Keratinocyte (primary cell): ENCODE data around the gene DIAPH2.

Source experiments
- EZH2 ChIP-seq: IDR thresholded peaks from one replicate; pipeline ENCODE4 v1.6.1; 2012; ENCODE audit warnings: inconsistent platforms, mild to moderate bottlenecking, low read length, moderate library complexity
- TF ChIP-seq, protein P1 (sequence below), 3 experiments: IDR thresholded peaks in 1 of 3; conservative IDR thresholded peaks in 1 of 3; optimal IDR thresholded peaks in 1 of 3; 2 replicates in 2 of 3; 3 replicates in 1 of 3; pipeline versions ENCODE3 to v1.5.1; 2011; ENCODE audit warnings: low read length in 3 of 3, mild to moderate bottlenecking in 3 of 3, moderate library complexity in 2 of 3, control low read depth in 1 of 3, inconsistent platforms in 1 of 3; ENCODE audit not compliant: insufficient read depth in 2 of 3; ENCODE audit errors: extremely low read depth in 1 of 3

DNA sequence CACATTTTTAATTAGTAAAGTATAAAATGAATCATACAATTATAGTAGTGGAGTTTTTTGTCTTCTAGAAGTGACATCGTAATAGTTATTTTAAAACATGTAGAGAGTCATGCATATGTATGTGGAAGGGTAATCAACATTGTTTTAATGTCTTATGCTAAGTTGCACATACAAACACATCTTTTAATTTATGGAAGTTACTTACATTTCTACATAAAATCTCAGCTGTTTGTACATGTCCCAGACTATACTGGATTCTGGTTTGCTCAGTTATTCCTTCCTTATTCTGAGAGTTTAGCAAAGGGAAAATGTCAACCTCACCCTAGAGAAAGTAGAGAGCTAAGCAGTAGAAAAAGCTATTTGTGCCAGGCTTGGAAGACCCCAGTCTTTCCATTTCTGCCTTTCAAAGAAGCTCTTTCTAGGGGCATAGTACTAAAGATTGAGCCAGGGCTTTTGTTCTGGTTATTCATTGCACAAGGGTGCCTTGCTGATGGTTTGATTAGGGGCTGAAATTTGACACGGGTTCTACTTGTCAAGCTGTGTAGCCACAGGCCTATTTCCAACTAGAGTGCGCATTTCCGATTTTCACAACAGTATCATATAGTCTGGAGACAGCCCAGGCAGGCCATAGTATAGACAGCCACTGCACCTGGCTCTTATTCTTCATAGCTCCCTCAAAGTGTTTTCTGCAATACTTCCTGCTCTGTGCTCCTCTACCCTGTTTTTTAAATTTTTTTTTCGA lies 305.4 kb downstream of the DIAPH2 start:
- TF ChIP-seq, protein P1, sequence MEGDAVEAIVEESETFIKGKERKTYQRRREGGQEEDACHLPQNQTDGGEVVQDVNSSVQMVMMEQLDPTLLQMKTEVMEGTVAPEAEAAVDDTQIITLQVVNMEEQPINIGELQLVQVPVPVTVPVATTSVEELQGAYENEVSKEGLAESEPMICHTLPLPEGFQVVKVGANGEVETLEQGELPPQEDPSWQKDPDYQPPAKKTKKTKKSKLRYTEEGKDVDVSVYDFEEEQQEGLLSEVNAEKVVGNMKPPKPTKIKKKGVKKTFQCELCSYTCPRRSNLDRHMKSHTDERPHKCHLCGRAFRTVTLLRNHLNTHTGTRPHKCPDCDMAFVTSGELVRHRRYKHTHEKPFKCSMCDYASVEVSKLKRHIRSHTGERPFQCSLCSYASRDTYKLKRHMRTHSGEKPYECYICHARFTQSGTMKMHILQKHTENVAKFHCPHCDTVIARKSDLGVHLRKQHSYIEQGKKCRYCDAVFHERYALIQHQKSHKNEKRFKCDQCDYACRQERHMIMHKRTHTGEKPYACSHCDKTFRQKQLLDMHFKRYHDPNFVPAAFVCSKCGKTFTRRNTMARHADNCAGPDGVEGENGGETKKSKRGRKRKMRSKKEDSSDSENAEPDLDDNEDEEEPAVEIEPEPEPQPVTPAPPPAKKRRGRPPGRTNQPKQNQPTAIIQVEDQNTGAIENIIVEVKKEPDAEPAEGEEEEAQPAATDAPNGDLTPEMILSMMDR (optimal IDR thresholded peaks at IDR 0.05 in 1 of 3, IDR thresholded peaks at IDR 0.05 in 1 of 3, conservative IDR thresholded peaks at IDR 0.05 in 1 of 3; ENCODE audit: extremely low read depth in 1 of 3, insufficient read depth in 2 of 3, low read length in 3 of 3), result no peak
- TF ChIP-seq EZH2, result no peak
